ENCODE measurements around the gene PTX4. TPM values are rescaled to one million over a fixed set of nuclear protein-coding genes. Genes with fewer than 3 reads are reported as not detected.
A peak's percentile ranks its signal among the peaks of the same experiment; 100 is the strongest.

PTX4 gene
- total and polyA plus RNA-seq, 9 of the 15 experiments (the other 6 are each of a cell fraction or from before 2014, with no cell fraction given): 0.11 TPM; not detected in 8

DNA sequence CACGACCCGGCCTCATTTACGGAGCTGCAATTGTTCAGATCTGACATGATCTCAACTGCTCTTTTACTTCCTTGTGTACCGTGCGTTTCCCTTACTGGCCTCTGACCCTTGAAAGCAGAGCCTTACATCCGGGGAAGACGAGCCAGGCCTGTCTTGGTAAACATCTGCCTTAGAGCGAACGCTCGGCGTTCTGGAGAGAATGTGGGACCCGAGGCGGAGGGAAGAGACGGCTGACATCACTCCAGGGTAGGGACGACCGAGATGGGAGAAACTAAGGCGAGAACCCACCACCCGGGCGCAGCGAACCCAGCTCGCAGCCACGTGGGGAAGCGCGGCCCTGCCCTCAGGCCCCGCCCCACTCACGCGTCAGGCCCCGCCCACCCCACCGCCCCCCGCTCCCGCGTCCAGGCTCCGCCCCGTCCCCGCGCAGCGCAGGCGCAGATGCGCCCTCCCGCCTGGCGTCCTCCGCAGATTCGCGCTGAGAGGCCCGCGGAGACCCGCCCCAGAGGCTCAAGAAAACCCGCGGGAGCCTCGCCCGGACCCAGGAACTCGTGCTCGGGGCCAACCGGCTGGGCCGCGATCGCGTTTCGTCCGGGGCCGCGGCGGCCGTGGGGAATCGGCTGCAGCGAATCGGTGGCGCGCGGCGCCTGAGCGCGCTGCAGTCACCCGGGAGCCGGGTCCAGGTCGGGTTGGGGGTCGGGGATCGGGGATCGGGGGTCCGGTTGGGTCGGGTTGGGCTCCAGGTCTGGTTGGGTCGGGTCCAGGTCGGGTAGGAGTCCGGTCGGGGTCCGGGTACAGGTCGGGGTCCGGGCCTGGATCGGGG, 4.4 kb upstream of the PTX4 start, which contains the start of gene TELO2 (continued):
- TF ChIP-seq ZNF143 (CRISPR knock-in tag; IDR thresholded peaks at IDR 0.05): peak; percentile 48; the same call in 1 of the 2 replicates
- TF ChIP-seq ZNF274 (IDR thresholded peaks at IDR 0.05; ENCODE audit: borderline replicate concordance, low read depth, low read length): no peak
- peak; percentile 9; the same call in 1 of the 2 replicates for TF ChIP-seq KDM2B (CRISPR knock-in tag; IDR thresholded peaks at IDR 0.05)
- TF ChIP-seq, protein P1, sequence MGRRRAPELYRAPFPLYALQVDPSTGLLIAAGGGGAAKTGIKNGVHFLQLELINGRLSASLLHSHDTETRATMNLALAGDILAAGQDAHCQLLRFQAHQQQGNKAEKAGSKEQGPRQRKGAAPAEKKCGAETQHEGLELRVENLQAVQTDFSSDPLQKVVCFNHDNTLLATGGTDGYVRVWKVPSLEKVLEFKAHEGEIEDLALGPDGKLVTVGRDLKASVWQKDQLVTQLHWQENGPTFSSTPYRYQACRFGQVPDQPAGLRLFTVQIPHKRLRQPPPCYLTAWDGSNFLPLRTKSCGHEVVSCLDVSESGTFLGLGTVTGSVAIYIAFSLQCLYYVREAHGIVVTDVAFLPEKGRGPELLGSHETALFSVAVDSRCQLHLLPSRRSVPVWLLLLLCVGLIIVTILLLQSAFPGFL (CRISPR knock-in tag; IDR thresholded peaks at IDR 0.05): no peak
- TF ChIP-seq PYGO2 (tag; IDR thresholded peaks at IDR 0.05): no peak
- no peak for TF ChIP-seq SRSF7 (optimal IDR thresholded peaks at IDR 0.05; ENCODE audit: low read depth, low read length)
- no peak for TF ChIP-seq SP2 (IDR thresholded peaks at IDR 0.05; ENCODE audit: extremely low read depth, low read depth, low read length, poor library complexity, severe bottlenecking)
- no peak for TF ChIP-seq CBX8 (IDR thresholded peaks at IDR 0.05; ENCODE audit: borderline replicate concordance, extremely low read depth, low read depth, low read length, poor library complexity, severe bottlenecking)
- TF ChIP-seq, protein P2, sequence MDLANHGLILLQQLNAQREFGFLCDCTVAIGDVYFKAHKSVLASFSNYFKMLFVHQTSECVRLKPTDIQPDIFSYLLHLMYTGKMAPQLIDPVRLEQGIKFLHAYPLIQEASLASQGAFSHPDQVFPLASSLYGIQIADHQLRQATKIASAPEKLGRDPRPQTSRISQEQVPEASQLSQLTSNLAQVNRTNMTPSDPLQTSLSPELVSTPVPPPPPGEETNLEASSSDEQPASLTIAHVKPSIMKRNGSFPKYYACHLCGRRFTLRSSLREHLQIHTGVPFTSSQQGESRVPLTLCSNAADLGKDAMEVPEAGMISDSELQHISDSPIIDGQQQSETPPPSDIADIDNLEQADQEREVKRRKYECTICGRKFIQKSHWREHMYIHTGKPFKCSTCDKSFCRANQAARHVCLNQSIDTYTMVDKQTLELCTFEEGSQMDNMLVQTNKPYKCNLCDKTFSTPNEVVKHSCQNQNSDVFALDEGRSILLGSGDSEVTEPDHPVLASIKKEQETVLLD (IDR thresholded peaks at IDR 0.05): 0 out of 2 replicates have a peak, but pooled peaks have one; percentile 20
- peak; percentile 66 for TF ChIP-seq TAF1 (IDR thresholded peaks at IDR 0.05; ENCODE audit: control insufficient read depth, extremely low read depth, insufficient read depth, low read length, severe bottlenecking)
- peak; percentile 45 for TF ChIP-seq HCFC1 (IDR thresholded peaks at IDR 0.05; ENCODE audit: low read depth, low read length)
- 0 out of 2 replicates have a peak, but pooled peaks have one; percentile 21 for TF ChIP-seq NBN (IDR thresholded peaks at IDR 0.05; ENCODE audit: low read depth)
- no peak for TF ChIP-seq CEBPG (CRISPR knock-in tag; IDR thresholded peaks at IDR 0.05)
- no peak for TF ChIP-seq CEBPG (tag; conservative IDR thresholded peaks at IDR 0.05 in 1 of 2, IDR thresholded peaks at IDR 0.05 in 1 of 2)
- TF ChIP-seq, protein P3, sequence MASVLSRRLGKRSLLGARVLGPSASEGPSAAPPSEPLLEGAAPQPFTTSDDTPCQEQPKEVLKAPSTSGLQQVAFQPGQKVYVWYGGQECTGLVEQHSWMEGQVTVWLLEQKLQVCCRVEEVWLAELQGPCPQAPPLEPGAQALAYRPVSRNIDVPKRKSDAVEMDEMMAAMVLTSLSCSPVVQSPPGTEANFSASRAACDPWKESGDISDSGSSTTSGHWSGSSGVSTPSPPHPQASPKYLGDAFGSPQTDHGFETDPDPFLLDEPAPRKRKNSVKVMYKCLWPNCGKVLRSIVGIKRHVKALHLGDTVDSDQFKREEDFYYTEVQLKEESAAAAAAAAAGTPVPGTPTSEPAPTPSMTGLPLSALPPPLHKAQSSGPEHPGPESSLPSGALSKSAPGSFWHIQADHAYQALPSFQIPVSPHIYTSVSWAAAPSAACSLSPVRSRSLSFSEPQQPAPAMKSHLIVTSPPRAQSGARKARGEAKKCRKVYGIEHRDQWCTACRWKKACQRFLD (CRISPR knock-in tag; IDR thresholded peaks at IDR 0.05): peak; percentile 91
- TF ChIP-seq, protein P4, sequence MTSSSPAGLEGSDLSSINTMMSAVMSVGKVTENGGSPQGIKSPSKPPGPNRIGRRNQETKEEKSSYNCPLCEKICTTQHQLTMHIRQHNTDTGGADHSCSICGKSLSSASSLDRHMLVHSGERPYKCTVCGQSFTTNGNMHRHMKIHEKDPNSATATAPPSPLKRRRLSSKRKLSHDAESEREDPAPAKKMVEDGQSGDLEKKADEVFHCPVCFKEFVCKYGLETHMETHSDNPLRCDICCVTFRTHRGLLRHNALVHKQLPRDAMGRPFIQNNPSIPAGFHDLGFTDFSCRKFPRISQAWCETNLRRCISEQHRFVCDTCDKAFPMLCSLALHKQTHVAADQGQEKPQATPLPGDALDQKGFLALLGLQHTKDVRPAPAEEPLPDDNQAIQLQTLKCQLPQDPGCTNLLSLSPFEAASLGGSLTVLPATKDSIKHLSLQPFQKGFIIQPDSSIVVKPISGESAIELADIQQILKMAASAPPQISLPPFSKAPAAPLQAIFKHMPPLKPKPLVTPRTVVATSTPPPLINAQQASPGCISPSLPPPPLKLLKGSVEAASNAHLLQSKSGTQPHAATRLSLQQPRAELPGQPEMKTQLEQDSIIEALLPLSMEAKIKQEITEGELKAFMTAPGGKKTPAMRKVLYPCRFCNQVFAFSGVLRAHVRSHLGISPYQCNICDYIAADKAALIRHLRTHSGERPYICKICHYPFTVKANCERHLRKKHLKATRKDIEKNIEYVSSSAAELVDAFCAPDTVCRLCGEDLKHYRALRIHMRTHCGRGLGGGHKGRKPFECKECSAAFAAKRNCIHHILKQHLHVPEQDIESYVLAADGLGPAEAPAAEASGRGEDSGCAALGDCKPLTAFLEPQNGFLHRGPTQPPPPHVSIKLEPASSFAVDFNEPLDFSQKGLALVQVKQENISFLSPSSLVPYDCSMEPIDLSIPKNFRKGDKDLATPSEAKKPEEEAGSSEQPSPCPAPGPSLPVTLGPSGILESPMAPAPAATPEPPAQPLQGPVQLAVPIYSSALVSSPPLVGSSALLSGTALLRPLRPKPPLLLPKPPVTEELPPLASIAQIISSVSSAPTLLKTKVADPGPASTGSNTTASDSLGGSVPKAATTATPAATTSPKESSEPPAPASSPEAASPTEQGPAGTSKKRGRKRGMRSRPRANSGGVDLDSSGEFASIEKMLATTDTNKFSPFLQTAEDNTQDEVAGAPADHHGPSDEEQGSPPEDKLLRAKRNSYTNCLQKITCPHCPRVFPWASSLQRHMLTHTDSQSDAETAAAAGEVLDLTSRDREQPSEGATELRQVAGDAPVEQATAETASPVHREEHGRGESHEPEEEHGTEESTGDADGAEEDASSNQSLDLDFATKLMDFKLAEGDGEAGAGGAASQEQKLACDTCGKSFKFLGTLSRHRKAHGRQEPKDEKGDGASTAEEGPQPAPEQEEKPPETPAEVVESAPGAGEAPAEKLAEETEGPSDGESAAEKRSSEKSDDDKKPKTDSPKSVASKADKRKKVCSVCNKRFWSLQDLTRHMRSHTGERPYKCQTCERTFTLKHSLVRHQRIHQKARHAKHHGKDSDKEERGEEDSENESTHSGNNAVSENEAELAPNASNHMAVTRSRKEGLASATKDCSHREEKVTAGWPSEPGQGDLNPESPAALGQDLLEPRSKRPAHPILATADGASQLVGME (CRISPR knock-in tag; IDR thresholded peaks at IDR 0.05): peak; percentile 17; the same call in 1 of the 2 replicates
